OCI-LY1 (cell line): Measurements from ENCODE around the gene NDRG4.

ENCODE experiments used
- H2AFZ ChIP-seq: fragments of 200-600 bp; sonication (generic), shearing (Covaris generic); 2 replicates; pipeline ENCODE4 v1.6.0; 2014; ENCODE audit warnings: antibody characterized with exemption, mild to moderate bottlenecking, low read length
- H3F3A ChIP-seq: fragments of 200-600 bp; sonication (generic), shearing (Covaris generic); 2 replicates; pipeline ENCODE4 v1.6.0; 2014; ENCODE audit warnings: mild to moderate bottlenecking, antibody characterized with exemption, low read length, moderate library complexity; ENCODE audit not compliant: insufficient read depth
- H3K27ac ChIP-seq: fragments of 200-600 bp; sonication (generic); 2 replicates; pipeline ENCODE4 v1.5.1; 2014; ENCODE audit warnings: low read length, mixed run types, mild to moderate bottlenecking, low read depth; ENCODE audit not compliant: poor library complexity, severe bottlenecking
- H3K27me3 ChIP-seq: fragments of 200-600 bp; sonication (generic); 2 replicates; pipeline ENCODE4 v1.6.0; 2014; ENCODE audit warnings: antibody characterized with exemption, mild to moderate bottlenecking, low read length, moderate library complexity; ENCODE audit not compliant: insufficient read depth
- H3K36me3 ChIP-seq: fragments of 200-600 bp; sonication (generic); 2 replicates; pipeline ENCODE4 v1.6.1; 2014; ENCODE audit warnings: mild to moderate bottlenecking, antibody characterized with exemption, low read length, moderate library complexity, mixed read lengths; ENCODE audit not compliant: insufficient read depth
- H3K4me1 ChIP-seq: fragments of 200-600 bp; sonication (generic); 2 replicates; pipeline ENCODE4 v1.5.1; 2014; ENCODE audit warnings: mild to moderate bottlenecking, low read length, moderate library complexity; ENCODE audit not compliant: insufficient read depth, severe bottlenecking
- H3K4me2 ChIP-seq: fragments of 200-600 bp; sonication (generic), shearing (Covaris generic); 2 replicates; pipeline ENCODE4 v1.6.1; 2014; ENCODE audit warnings: low read length
- H3K4me3 ChIP-seq: fragments of 200-600 bp; sonication (generic); 2 replicates; pipeline ENCODE4 v1.5.1; 2014; ENCODE audit warnings: low read length, low read depth, mild to moderate bottlenecking, mixed read lengths; ENCODE audit not compliant: poor library complexity, severe bottlenecking
- H3K79me2 ChIP-seq: fragments of 200-600 bp; shearing (Covaris generic); 2 replicates; pipeline ENCODE4 v1.6.1; 2016; ENCODE audit warnings: mixed run types, low read length, mixed read lengths; ENCODE audit not compliant: insufficient read depth
- H3K9ac ChIP-seq: fragments of 200-600 bp; sonication (generic), shearing (Covaris generic); 2 replicates; pipeline ENCODE4 v1.6.1; 2014; ENCODE audit warnings: mild to moderate bottlenecking, low read length, mixed read lengths
- H3K9me2 ChIP-seq: fragments of 200-600 bp; sonication (generic), shearing (Covaris generic); 2 replicates; pipeline ENCODE4 v1.6.1; 2014; ENCODE audit warnings: low read depth, mild to moderate bottlenecking, low read length, mixed read lengths
- H3K9me3 ChIP-seq: fragments of 200-600 bp; shearing (Covaris generic); 2 replicates; pipeline ENCODE4 v1.6.1; 2014; ENCODE audit warnings: low read length, mixed read lengths
- H4K20me1 ChIP-seq: fragments of 200-600 bp; sonication (generic), shearing (Covaris generic); 2 replicates; pipeline ENCODE4 v1.6.0; 2016; ENCODE audit warnings: mild to moderate bottlenecking, low read length; ENCODE audit not compliant: insufficient read depth
- CTCF ChIP-seq: fragments of 200-600 bp; sonication (generic), shearing (Covaris generic); IDR thresholded peaks from 2 replicates; pipeline ENCODE4 v1.5.1; 2017; ENCODE audit warnings: mild to moderate bottlenecking, antibody characterized with exemption, low read length, moderate library complexity, mixed read lengths
- EZH2 ChIP-seq: fragments of 200-600 bp; sonication (generic), shearing (Covaris generic); IDR thresholded peaks from 2 replicates; pipeline ENCODE4 v1.8.0; 2017; ENCODE audit warnings: borderline replicate concordance, mixed run types, mild to moderate bottlenecking, antibody characterized with exemption, low read length, moderate library complexity, mixed read lengths

NDRG4 gene

GRCh38 chr16:58508671-58509251, 8.8 kb downstream of the NDRG4 start:
- TF ChIP-seq CTCF, result no peak
- no peak for TF ChIP-seq EZH2

GRCh38 chr16:58509256-58510096, 9.5 kb downstream of the NDRG4 start:
- TF ChIP-seq CTCF (no peak), EZH2 (no peak)
- Histone ChIP-seq H3K4me1 (peaks cover 3% of the 10 kb centered on the region), H3K36me3 (no peaks in the 10 kb centered on the region; the same call in 1 of the 2 replicates), H3K9me2 (no peaks in the 10 kb centered on the region), H3K79me2 (no peaks in the 10 kb centered on the region), H4K20me1 (no peaks in the 10 kb centered on the region), H3K4me3 (no peak overlapping the region), H3K4me2 (no peak overlapping the region), H3K27ac (no peak overlapping the region), H3F3A (0 out of 2 replicates have a peak, but pooled peaks cover 4% of the 10 kb centered on the region), H3K27me3 (no peaks in the 10 kb centered on the region), H3K9ac (no peak overlapping the region), H3K9me3 (no peaks in the 10 kb centered on the region), H2AFZ (no peak overlapping the region)

More at GRCh38 chr16:58508671-58509251, 8.8 kb downstream of the NDRG4 start:
- Histone ChIP-seq H3K79me2 (no peaks in the 10 kb centered on the region), H3K27me3 (no peaks in the 10 kb centered on the region), H3K9ac (no peak overlapping the region), H3K9me2 (no peaks in the 10 kb centered on the region), H4K20me1 (no peaks in the 10 kb centered on the region), H3K4me3 (no peak overlapping the region), H3K4me1 (no peaks in the 10 kb centered on the region), H2AFZ (no peak overlapping the region), H3K36me3 (no peaks in the 10 kb centered on the region; the same call in 1 of the 2 replicates), H3K9me3 (no peaks in the 10 kb centered on the region), H3K27ac (no peak overlapping the region), H3F3A (no peaks in the 10 kb centered on the region), H3K4me2 (no peak overlapping the region)

GRCh38 chr16:58510097-58510775, 10.3 kb downstream of the NDRG4 start:
- Histone ChIP-seq H3K9ac (no peak overlapping the region), H3K9me2 (no peaks in the 10 kb centered on the region), H3K36me3 (no peaks in the 10 kb centered on the region; the same call in 1 of the 2 replicates), H4K20me1 (no peaks in the 10 kb centered on the region), H3K4me3 (no peak overlapping the region), H3K4me2 (no peak overlapping the region), H3K79me2 (no peaks in the 10 kb centered on the region), H3K4me1 (peaks cover 9% of the 10 kb centered on the region), H3K27ac (no peak overlapping the region), H2AFZ (no peak overlapping the region), H3K27me3 (no peaks in the 10 kb centered on the region), H3F3A (0 out of 2 replicates have a peak, but pooled peaks cover 4% of the 10 kb centered on the region), H3K9me3 (no peaks in the 10 kb centered on the region)
- no peak for TF ChIP-seq CTCF
- no peak for TF ChIP-seq EZH2
